Hippocampal formation (tissue), 2 donors: ENCODE measurements around the gene FOXK1.

Source experiments
- DNase-seq, 2 donors: peaks; one replicate each; lab custom pipeline; 2025; lab: John Stamatoyannopoulos, UW

FOXK1 gene

DNA sequence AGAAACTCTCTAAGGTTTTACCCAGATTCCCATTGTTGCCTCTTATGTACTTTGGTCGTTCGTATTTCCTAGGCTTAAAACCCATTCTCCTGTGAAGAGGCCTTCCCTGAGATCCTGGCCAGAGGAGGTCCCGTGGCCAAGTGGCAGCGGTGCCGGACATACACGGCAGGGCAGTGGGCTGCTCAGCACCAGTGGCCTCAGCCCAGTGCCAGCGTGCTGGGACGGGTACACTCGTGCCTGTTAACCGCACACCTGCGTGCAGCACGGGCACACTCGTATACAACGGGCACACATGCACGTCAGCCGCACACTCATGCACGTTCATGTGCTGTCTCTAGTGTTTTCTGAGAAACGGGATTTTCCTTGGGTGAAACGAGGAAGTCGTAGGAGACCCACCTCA lies 40.2 kb downstream of the FOXK1 start:
- no peak for DNase-seq

DNA sequence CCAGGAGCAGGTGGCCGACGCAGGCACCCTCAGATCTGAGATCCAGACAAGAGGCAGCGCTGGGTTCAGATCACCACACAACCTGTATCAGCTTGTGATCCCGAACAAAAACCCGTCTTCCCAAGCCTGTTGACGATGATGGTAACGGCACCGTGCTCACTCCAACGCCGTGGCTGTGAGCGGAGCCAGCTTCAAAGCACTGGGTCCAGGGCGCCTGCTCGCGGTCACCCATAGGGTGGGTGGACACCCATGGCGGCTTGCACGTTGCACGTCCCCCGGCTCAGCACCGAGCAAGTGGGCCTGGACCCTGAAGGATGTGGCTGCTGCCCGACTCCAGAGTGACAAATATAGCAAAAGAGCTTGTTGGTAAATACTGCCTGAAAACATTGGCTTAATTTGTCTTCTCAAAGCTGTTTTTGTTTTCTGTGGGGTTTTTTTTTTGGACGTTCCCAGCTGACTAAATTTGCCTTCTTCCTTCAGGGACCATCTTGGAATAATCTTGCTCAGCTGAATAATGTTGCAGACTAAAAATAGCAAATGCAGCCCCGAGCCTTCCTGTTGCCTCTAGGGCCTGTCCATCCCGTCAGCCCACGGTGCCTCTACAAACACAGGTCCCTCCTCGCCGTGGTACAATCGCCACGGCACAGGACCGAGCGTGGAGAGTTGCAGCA lies 41.0 kb downstream of the FOXK1 start:
- DNase-seq: no peak

DNA sequence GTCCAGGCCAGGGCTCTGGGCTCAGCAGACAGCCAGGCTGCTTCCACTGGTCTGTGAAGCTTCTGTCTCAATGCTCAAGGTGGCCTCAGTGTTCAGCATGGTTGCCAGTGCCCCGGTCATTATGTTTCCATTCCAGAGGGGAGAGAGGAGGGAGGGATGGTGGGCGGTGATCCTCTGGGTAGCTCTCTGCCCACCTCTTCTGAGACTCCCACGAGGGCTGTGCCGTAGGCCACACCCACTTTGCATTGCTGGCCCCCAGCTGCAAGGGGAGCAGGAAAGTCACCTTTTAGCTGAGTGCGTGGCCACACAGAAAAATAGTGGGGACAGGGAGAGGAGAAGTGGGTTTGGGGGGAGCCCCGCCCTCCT lies 42.5 kb downstream of the FOXK1 start:
- DNase-seq: no peak

DNA sequence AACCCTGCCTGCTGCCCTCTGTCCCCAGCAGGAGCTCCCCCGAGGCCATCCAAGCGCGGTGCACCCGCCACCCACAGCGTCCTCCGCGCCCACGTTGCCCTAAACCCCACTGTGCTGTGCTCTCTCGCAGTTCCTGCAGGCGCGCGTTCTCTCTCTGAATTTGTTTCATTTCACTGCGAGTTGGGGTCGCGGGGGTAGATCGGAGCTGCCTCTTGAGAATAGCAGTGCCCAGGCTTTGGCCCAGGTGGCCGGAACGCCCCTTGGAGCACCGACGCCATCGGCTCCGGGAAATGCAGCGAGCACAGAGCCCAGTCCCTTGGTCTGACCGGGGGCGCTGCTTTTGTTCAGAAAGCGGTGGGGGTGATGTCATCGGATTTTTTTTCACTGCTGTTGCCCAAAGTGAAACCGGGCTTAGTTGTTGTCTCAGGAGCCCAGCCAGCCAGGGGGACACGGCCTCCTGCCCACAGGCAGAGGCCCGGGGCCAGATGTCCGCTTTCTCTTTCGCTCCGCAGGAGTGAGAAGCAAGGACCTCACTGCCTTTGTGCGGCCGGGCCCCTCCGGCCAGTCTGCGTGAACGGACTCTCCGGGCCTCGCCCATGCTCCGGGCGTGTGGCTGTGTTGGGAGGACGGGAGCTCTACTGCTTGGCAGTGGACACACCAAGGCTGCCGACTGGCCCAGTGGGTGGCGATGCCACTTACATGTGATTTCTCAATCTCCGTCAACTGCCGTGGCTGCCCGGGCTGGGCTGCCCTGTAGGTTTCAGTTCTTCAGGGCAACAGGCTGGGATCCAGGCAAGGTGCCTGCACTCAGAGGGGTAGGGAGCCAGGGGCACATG lies 43.1 kb downstream of the FOXK1 start:
- peak; percentile 79 to 82 for DNase-seq

DNA sequence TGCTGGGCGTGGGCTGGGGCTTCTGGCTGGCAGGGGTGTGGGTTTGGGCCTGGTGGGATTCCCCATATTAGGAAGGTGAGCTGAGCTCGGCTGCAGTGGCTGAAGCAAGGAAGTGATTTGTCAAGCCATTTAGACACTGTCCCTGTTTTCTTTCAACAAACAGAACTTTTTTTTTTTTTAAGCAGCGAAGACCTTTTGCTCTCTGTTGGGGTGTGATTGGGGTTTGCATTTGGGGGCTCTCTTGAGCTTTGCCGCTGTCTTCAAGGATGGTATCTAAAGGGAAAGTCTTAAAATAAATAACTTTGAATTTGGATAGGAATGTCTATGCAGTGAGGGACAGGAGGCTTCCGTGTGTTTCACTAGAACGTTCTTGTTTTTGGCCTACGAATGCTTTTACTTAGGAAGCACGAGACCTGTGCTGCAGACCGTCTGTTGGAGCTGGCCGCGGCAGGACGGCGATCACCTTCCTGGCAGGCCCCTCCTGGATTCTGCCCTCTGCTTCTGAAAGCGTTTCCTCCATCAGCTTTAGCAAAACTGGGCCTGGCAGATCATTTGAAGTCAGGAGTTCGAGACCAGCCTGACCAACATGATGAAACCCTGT lies 43.9 kb downstream of the FOXK1 start:
- DNase-seq: no peak

DNA sequence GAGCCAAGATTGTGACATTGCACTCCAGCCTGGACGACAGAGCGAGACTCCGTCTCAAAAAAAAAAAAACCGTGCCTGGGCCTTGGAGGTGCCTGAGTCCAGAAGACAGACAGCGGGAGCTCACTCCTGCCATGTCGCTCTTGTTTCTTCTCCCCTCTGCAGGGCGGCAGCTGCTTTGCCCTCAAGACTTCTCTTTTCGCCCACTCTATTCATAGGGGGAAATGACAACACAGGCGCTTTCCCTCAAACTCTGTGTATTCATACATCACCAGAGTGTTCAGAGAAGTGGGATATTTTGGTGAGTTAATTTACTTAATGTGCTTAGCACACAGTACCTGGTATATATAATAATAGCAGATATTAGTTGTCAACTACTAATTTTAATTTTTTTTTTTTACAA lies 44.5 kb downstream of the FOXK1 start:
- DNase-seq: no peak

DNA sequence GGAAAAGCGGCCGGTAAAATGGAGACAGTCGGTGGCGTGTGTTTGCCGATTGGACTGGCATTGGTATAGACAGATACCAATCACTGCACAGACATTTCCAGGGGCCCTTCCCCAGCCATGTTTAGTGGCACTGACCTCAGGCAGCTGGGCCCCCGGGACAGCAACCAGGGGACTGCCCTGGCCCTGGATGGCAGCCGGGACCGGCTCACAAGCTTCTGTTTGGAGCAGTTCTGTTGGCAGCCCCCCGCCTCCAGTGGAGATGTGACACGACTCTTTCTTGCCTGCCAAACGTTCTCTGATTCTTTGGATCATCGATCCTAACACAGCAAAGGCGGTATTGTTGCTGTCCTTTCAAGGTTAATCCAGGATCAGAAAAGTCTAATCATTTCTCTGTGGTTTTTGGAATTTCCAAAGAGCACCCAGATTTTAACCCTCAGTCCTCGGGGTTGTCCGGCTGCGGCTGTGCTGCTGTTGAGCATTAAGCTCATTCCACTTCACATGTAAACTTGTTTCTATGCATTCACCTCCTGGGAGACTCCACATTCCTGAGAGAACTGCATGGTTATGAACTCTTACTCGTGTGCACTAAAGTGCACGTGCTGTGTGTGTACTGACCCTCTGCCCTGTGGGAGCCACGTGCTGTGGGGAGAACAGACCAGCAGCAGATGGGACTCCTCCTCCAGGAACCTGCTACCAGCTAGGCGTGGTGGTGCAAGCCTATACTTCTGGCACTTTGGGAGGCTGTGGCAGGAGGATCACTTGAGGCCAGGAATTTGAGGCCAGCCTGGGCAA lies 46.0 kb downstream of the FOXK1 start:
- peak in 1 of 2 donors; percentile 27 for DNase-seq

DNA sequence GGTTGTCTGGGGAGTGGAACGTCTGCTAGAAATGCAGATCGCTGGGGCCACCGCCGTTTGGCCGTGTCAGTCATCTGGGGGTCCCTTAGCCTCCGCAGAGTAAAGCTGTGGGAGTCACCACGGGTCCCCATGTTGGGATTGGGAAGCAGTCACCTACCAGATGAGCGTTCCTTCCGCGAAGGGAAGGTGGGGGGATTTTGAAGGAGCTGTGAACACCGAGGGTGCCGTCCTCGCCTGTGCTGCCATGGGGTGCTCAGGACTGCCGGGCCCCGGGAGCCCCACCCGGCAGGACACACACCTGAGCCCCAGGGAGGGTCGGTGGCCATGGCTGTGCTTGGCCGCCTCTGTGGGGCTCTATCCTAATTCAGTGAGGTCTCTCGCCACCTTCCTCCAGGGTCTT lies 47.2 kb downstream of the FOXK1 start:
- no peak for DNase-seq

DNA sequence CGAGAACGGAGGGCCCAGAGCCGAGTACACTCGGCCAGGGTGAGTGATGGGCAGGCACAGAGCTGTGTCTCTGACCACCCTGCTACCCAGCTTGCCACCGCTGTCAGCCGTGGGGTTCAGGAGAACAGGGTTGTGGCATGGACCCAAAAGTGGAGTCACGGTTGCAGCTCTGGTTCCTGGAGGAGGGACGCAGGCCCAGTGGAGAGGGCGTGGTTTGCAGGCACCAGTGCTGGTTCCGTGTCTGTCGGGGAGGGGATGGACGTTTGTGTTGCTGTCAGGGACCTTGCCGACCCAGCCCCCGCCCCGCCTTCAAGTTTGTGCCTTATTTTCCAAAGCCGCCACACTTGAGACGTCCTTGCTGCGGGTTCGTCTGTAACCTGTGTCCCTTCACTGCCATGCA lies 48.2 kb downstream of the FOXK1 start:
- no peak for DNase-seq

DNA sequence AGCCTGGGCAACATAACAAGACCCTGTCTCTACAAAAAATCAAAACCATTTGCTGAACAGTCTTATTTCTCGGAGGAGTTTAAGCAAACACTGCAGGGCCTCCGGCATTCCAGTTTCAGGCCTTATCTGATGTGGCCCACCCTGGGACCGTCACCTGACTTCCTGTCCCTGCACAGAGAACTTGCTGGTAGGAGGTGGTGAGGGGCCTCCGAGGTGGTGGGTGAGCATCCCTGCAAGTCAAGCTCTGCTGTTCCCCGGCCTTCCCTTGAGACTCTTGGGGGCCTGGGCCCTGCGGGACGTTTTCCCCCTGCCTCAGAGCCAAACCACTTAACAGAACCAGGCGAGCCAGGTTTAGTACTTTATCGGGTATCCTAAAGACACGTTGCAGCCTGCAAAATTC lies 48.9 kb downstream of the FOXK1 start:
- DNase-seq: no peak

DNA sequence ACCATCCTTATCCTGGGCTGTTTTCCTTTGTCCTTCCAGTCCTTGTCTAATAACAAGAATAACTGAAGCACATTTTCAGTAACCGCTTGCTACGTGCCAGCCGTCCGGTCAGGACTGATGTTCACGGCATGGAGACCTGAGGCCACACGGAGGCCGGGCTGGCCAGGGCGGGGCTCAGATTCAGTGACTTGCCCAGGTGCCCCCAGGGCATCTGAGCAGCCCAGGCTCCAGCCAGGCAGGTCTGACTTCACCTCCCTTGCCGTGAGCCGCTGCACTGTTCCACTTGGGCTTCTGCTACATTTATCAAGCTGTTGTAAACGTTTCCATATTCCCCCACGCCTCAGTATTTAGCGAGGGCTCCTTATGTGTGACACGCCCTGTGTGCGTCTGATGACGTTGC lies 49.7 kb downstream of the FOXK1 start:
- DNase-seq: no peak

DNA sequence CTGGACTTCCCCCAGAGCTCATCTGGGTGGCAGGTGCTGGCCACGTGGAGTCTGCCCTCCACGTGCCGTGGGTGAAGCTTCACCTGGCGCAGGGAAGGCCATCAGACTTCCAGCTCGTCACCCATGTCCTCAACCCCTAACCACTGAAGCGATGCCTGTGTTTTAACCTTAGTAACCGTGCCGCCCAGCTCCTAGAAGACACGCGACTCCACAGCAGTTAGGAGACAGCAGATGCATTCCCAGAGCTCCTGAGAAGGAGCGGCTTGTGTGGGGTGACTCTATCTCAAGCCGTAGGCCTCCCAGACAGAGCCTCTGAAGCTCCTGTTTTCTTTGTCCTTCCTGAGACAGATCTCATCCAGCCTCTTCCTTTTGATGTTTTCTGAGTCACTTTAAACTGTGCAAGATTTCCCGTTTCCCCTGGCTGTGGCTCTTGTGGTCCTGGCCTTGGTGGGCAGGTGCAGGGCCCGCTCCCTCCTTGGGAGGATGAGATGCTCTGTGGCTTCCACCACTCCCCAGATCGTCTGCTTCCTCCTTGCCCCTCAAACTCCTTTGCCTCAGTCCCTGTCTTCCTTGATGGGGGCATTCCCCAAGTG lies 51.9 kb downstream of the FOXK1 start:
- no peak for DNase-seq

DNA sequence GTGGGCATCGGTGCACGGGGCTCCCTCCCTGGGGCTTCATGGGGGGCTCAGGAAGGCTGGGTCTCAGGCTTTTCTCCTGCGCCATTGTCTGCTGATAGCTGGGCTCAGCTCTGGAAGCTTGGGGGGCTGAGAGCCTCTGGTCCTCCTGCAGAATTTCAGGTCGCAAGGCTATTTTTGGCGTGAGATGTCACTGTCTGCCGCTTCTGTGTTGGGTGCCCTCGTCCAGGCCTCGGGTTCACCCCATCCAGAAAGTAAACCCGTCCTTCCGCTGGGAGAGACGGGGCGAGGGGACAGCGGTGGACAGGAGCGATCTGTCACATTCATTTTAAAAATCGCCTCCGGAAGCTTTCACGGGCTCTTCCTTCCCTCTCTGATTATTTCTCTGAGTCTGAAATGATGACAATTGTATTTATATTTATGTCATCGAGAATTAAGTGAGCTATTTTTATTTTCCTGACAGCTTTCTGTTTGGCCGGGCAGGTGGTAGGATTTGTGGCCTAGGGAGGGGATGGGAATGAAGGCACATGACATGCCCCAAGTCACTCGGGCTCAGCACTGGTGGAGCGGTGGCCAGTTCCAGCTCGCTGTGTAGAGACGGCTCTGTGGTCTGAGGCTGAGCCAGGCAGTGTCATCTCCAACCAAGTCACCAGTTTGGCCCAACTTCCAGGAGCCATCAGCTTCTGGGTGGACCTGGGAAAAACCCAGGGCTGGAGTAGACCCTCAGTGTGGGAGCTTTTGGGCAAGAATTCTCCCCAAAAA lies 52.7 kb downstream of the FOXK1 start:
- DNase-seq: peak; percentile 39 to 49

DNA sequence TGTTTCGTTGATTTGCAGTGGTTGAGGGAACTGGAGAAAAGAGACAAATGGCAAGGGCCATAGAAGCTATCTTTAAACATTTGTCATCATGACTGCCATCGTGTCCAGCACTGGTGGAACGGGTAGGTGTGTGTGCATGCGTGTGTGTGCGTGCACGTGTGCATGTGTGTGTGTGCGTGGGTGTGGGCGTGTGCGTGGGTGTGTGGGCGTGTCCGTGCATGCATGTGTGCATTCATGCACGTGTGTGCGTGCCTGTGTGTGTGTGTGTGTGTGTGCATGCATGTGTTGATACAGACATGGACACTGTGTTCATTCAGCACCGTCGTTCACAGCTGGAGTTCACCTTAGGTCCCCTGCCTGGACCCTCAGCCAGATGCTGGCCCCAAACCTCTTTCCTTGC lies 55.2 kb downstream of the FOXK1 start:
- no peak for DNase-seq

DNA sequence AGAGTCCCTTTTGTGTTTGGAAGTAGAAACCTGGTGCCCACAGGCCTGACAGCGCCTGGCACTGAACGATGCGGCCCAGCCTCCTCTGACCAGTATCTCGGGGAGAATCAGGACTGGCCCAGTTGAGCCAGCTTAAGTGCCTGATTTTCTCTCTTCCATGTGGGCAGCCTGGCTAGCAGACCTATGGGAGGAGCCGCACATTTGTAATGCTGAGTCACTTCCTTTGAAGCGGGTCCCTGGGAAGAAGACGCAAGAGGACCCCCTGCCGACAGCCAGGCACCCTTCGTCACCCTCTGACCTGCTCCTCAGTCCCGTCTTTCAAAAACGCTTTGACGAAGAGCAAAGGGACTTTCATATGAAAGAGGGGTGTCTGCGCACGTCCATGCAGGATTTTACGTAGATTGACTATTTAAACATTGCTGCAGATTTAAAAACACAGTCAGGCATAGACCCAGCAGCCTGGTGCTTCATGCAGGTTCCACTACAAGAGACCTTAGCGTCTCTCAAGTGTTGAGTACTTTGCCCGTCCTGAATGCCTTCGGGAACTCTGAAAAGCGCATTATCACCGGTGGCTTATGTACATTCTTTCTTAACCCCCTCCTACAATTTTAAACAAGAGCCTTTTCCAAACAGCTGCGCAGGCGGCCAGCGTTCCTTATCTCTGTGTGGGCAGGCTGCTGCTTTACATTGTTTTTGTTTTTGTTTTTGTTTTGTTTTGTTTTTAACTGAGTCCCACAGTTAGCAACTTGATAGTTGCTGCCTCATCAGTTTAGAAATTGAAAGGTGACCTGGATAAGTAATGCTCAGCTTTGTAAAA lies 56.8 kb downstream of the FOXK1 start:
- peak in 1 of 2 donors; percentile 31 for DNase-seq

DNA sequence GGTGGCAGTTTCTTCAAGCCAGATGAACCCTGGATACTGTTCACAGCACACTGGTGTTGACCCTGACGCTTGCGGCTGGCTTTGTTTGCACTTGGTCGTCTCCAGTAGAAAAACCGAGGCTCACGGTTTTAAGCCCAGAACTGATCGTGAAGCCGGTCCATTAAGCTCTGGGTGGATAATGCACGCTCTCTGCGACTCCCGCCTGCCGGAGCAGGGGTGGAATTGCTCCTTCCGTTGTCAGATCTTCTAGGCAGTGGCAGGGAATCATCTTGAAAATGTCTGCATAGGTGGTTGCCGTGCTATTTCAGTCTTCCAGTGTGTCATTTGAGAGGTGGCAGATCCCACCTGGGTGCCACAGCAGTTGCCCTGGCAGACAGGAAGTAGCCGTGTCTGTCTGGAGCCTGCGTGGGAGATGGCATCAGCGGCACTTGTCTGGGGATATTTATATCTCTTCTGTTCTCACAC lies 57.5 kb downstream of the FOXK1 start:
- peak in 1 of 2 donors; percentile 37 for DNase-seq

DNA sequence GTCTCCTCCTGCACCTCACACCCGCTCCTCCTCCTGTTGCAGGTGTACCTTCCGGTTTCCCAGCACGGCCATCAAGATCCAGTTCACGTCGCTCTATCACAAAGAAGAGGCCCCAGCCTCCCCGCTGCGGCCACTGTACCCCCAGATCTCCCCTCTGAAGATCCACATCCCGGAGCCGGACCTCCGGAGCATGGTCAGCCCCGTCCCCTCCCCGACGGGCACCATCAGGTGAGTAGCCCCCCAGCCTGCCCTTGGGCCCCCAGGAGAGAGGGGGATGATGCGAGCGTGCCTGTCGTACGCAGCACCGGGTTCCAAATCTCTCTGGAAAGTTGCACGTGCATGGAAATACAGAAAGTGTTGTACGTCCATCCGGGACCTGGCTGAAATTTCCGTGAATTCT lies 58.7 kb downstream of the FOXK1 start:
- DNase-seq: no peak

DNA sequence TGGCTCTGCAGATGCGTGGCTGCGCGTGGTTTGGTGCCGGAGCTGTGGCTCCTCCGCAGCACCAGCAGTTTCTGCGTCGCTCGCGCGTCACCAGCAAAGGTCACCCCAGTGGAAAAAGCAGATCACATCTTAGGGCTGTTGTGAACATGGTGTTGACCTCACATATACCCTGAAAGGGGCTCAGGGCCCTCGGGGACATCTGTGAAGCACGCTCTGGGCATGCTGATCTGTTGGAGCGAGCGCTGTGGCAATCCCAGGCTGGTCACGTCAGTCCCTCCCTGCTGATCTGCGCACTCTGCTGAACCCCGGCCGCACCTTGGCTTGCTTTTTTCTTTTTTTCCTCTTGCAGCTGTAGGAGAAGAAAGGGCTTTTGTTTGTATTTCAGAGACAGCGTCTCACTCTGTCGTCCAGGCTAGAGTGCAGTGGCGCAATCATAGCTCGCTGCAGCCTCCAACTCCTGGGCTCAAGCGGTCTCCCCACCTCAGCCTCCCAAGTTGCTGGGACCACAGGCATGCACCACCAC lies 60.0 kb downstream of the FOXK1 start:
- DNase-seq: peak; percentile 33 to 37

DNA sequence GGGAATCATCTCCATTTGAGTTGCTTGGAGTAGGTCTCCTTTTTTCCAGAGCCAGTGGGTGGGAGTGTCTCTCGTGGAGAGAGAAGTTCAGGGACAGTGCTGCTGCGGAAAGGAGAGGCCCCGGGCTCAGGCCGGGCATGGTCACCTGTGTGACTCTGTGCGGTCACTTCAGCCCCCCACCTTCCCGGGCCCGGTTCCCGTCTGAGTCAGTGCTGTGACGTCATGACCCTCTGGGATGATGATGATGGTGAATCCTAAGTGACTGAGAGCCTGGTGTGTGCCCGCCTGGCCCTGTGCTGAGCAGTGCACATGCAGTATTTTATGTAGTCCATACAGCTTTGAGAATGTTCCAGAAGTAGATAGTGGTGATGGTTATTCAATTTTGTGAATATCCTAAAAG lies 60.8 kb downstream of the FOXK1 start:
- DNase-seq: no peak
